ENCODE data around the gene SPRR1B. TPM values are rescaled to one million over a fixed set of nuclear protein-coding genes. Genes with fewer than 3 reads are reported as not detected.

The SPRR1B gene
- total RNA-seq, 1 experiment from 2014 or later, result not detected

- DNase-seq, result no peak
- no peaks in the 10 kb centered on the region for H3K9me3 ChIP-seq (ENCODE audit: insufficient read depth, low read depth)
- no peaks in the 10 kb centered on the region for H3K79me2 ChIP-seq (ENCODE audit: low read depth)
- 0 out of 2 replicates have a peak, but pooled peaks cover 4% of the 10 kb centered on the region for H3K27me3 ChIP-seq (ENCODE audit: insufficient read depth, low read depth)
- ChIA-PET CTCF (no interaction called here), POLR2A (ENCODE audit: unreplicated experiment) (no interaction called here)
- H3K9me2 ChIP-seq (ENCODE audit: insufficient read depth), result no peaks in the 10 kb centered on the region
- H3K36me3 ChIP-seq (ENCODE audit: low read depth), result no peaks in the 10 kb centered on the region
- TF ChIP-seq, protein P1, sequence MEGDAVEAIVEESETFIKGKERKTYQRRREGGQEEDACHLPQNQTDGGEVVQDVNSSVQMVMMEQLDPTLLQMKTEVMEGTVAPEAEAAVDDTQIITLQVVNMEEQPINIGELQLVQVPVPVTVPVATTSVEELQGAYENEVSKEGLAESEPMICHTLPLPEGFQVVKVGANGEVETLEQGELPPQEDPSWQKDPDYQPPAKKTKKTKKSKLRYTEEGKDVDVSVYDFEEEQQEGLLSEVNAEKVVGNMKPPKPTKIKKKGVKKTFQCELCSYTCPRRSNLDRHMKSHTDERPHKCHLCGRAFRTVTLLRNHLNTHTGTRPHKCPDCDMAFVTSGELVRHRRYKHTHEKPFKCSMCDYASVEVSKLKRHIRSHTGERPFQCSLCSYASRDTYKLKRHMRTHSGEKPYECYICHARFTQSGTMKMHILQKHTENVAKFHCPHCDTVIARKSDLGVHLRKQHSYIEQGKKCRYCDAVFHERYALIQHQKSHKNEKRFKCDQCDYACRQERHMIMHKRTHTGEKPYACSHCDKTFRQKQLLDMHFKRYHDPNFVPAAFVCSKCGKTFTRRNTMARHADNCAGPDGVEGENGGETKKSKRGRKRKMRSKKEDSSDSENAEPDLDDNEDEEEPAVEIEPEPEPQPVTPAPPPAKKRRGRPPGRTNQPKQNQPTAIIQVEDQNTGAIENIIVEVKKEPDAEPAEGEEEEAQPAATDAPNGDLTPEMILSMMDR (conservative IDR thresholded peaks at IDR 0.05), result no peak
- no peak for TF ChIP-seq EZH2 (IDR thresholded peaks at IDR 0.05; ENCODE audit: low read depth)
- H3K4me3 ChIP-seq, result no peak overlapping the region
- H4K20me1 ChIP-seq (ENCODE audit: insufficient read depth), result no peaks in the 10 kb centered on the region
- no peak overlapping the region for H3K27ac ChIP-seq
- H2AFZ ChIP-seq, result no peak overlapping the region
- intact Hi-C loops (cut with micrococcal nuclease; ENCODE audit: unreplicated experiment), result no loop called here
- BruUV-seq (replicated peaks), result no TSS peak
- H3K4me1 ChIP-seq (replicated peaks; ENCODE audit: insufficient read depth), result no peaks in the 10 kb centered on the region
- no peak overlapping the region for H3K4me2 ChIP-seq
- H3F3A ChIP-seq (ENCODE audit: insufficient read depth, low read depth), result no peaks in the 10 kb centered on the region
These were observed 39.2 kb downstream of the SPRR1B start for GRCh38 chr1:153070243-153070642.

DNA sequence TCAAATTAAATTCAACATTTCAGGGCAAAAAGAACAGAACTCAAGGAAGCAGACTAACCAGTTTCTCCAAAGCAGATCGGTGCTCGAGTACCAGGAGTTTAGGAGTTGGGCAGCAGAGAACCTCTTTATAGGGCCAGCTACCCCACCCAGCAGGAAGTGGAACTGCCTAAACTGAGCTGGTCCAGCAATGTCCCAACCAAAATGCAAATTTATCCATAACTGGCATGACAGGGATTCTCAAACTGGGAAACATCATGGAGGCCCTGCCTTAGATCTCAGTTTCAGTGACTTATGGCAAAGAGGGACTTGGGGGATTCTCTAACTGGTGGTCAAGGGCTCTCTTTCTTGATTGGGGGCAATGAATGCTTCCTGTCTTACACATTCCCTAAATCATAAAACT, 40.5 kb downstream of the SPRR1B start, which contains the start of gene SPRR2B:
SPRR2B (minus strand) TSS at position 101 of the 400 bp plus-strand sequence. CDS start 772 bp downstream, outside the sequence.
- Histone ChIP-seq H3K4me3 (no peak within 1 kb of the TSS), H4K20me1 (ENCODE audit: insufficient read depth) (no peaks in the 10 kb centered on the region), H3K79me2 (ENCODE audit: low read depth) (no peaks in the 10 kb centered on the region), H3K9me2 (ENCODE audit: insufficient read depth) (no peaks in the 10 kb centered on the region), H3K27me3 (ENCODE audit: insufficient read depth, low read depth) (0 out of 2 replicates have a peak, but pooled peaks cover 4% of the 10 kb centered on the region), H3K9me3 (ENCODE audit: insufficient read depth, low read depth) (no peaks in the 10 kb centered on the region), H2AFZ (no peak within 1 kb of the TSS), H3K4me2 (no peak within 1 kb of the TSS), H3K36me3 (ENCODE audit: low read depth) (no peaks in the 10 kb centered on the region), H3K4me1 (replicated peaks; ENCODE audit: insufficient read depth) (no peaks in the 10 kb centered on the region), H3F3A (ENCODE audit: insufficient read depth, low read depth) (no peaks in the 10 kb centered on the region), H3K27ac (no peak within 1 kb of the TSS)
- TF ChIP-seq EZH2 (IDR thresholded peaks at IDR 0.05; ENCODE audit: low read depth), result no peak
- TF ChIP-seq, protein P1 (conservative IDR thresholded peaks at IDR 0.05), result no peak
- ChIA-PET CTCF (no interaction called here), POLR2A (ENCODE audit: unreplicated experiment) (no interaction called here)
- intact Hi-C loops (cut with micrococcal nuclease; ENCODE audit: unreplicated experiment), result no loop called here
- DNase-seq, result no peak
- no TSS peak for BruUV-seq (replicated peaks)

- Histone ChIP-seq H3K27me3 (ENCODE audit: insufficient read depth, low read depth) (0 out of 2 replicates have a peak, but pooled peaks cover under 1% of the 10 kb centered on the region), H2AFZ (no peak overlapping the region), H3K9me3 (ENCODE audit: insufficient read depth, low read depth) (no peaks in the 10 kb centered on the region), H3K4me1 (replicated peaks; ENCODE audit: insufficient read depth) (no peaks in the 10 kb centered on the region), H3K27ac (no peak overlapping the region), H3K4me3 (no peak overlapping the region), H3F3A (ENCODE audit: insufficient read depth, low read depth) (no peaks in the 10 kb centered on the region), H3K9me2 (ENCODE audit: insufficient read depth) (no peaks in the 10 kb centered on the region), H4K20me1 (ENCODE audit: insufficient read depth) (no peaks in the 10 kb centered on the region), H3K79me2 (ENCODE audit: low read depth) (no peaks in the 10 kb centered on the region), H3K36me3 (ENCODE audit: low read depth) (no peaks in the 10 kb centered on the region), H3K4me2 (no peak overlapping the region)
- ChIA-PET POLR2A (ENCODE audit: unreplicated experiment) (no interaction called here), CTCF (no interaction called here)
- no TSS peak for BruUV-seq (replicated peaks)
- no peak for DNase-seq
- TF ChIP-seq, protein P1 (conservative IDR thresholded peaks at IDR 0.05), result no peak
- no peak for TF ChIP-seq EZH2 (IDR thresholded peaks at IDR 0.05; ENCODE audit: low read depth)
- intact Hi-C loops (cut with micrococcal nuclease; ENCODE audit: unreplicated experiment), result no loop called here
These were observed 42.1 kb downstream of the SPRR1B start for GRCh38 chr1:153072806-153073726.

All from PC-9 (cell line).